SK-N-SH (cell line): ENCODE measurements around the gene MAST4.

Experiments used
- CTCF ChIP-seq: fragments of 200-600 bp; sonication (generic); IDR thresholded peaks from 2 replicates; pipeline ENCODE4 v1.6.1; 2017; ENCODE audit warnings: antibody characterized with exemption, mild to moderate bottlenecking, moderate library complexity
- GATA2 ChIP-seq: sonication (generic); formaldehyde crosslinking; IDR thresholded peaks from 2 replicates; pipeline ENCODE4 v1.5.0; 2020; ENCODE audit warnings: mild to moderate bottlenecking, missing genetic modification reagents
- JUND ChIP-seq: IDR thresholded peaks from 2 replicates; pipeline ENCODE4 v1.4.0; 2012

GRCh38 chr5:67027171-67027570 lies 431.0 kb downstream of the MAST4 start:
- no peak for TF ChIP-seq JUND
- TF ChIP-seq CTCF, result no peak
- no peak for TF ChIP-seq GATA2 (CRISPR knock-in tag)
